Large intestine (tissue), 3 donors: ENCODE data around the gene DBP. TPM values are rescaled to one million over a fixed set of nuclear protein-coding genes. Genes with fewer than 3 reads are reported as not detected.
"Not testable (repeated sequence)": the region's sequence is repeated elsewhere in the genome, so short reads cannot be mapped to it uniquely, and the experiment has no call there.

ENCODE experiments used
- DNase-seq, 2 donors: peaks; one replicate each; pipeline versions ENCODE4 v3.0.0 to v3.0.0-alpha.2; 2013
- H3K27ac ChIP-seq: one replicate; pipeline ENCODE4 v1.5.1; 2013; ENCODE audit warnings: low read length
- H3K27me3 ChIP-seq: 2 replicates; pipeline ENCODE4 v1.6.1; 2013; ENCODE audit warnings: low read length; ENCODE audit not compliant: control insufficient read depth, insufficient read depth
- H3K36me3 ChIP-seq: 2 replicates; pipeline ENCODE4 v1.6.1; 2013; ENCODE audit warnings: low read length; ENCODE audit not compliant: control insufficient read depth, insufficient read depth
- H3K4me1 ChIP-seq: one replicate; pipeline ENCODE4 v1.6.1; 2013; ENCODE audit warnings: low read length; ENCODE audit not compliant: control insufficient read depth, insufficient read depth
- H3K4me3 ChIP-seq: one replicate; pipeline ENCODE4 v1.5.1; 2013; ENCODE audit warnings: low read length
- H3K9me3 ChIP-seq: one replicate; pipeline ENCODE4 v1.6.1; 2013; ENCODE audit warnings: mild to moderate bottlenecking, low read depth, low read length, moderate library complexity; ENCODE audit not compliant: control insufficient read depth
- WGBS: methylation state at CpG from one replicate; pipeline ENCODE4 v1.1.5; 2013; ENCODE audit warnings: low lambda C conversion rate; ENCODE audit not compliant: insufficient coverage; 5-methylcytosine and 5-hydroxymethylcytosine counted together
- polyA plus RNA-seq: library from polyadenylated mRNA; unstranded; fragments of 120-200 nt; gene quantifications from one replicate; pipeline ENCODE4 v1.2.1, GENCODE V29; 2013

DBP gene
- polyA plus RNA-seq, 1 donor, result 4.0 TPM

DNA sequence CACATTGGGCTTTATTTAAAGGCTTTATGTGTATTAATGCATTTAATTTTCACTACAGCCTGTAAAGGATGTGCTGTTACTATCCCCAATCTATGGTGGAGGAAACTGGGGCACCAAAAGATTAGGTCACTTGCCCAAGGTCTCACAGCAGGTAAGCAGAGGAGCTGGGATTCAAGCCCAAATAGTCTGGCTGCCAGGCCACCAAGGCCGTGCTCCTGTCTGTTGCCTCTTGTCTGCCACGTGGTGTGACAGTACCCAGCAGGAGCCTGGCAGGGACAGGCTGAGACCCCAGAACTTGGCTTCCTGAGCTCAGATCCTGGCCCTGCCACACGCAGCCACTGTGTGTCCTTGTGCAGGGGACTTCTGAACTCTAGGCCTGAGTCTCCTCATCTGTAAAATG lies 31.2 kb upstream of the DBP start:
- H3K27ac ChIP-seq, result no peak overlapping the region
- DNase-seq, result no peak

DNA sequence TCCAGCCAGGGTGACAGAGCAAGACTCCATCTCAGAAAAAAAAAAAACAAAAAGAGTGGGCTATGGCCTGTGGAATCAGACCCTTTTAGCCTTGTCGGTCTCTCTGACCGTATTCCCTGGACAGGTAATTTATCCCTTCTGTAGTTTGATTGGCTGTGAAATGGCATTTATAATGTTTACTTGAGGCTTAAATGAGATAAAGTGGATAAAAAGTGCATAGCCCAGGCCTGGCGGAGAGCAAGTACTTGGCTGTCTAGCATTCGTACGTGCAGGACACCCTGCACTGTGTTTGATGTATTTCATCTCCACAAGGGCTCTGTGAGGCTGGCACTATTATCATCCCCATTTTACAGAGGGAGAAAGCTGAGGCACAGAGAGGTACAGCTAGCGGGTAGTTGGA lies 28.6 kb upstream of the DBP start:
- H3K4me1 ChIP-seq, result peaks cover 2% of the 10 kb centered on the region
- H3K9me3 ChIP-seq, result peaks cover 7% of the 10 kb centered on the region
- no CpG with 5 or more reads among the region's 6 CpGs for WGBS
- H3K27me3 ChIP-seq, result no peaks in the 10 kb centered on the region
- no peak overlapping the region for H3K27ac ChIP-seq
- DNase-seq, result no peak
- no peak overlapping the region for H3K4me3 ChIP-seq
- no peaks in the 10 kb centered on the region for H3K36me3 ChIP-seq

More for the DNA sequence above, 31.2 kb upstream of the DBP start:
- Histone ChIP-seq H3K4me3 (no peak overlapping the region), H3K9me3 (peaks cover 7% of the 10 kb centered on the region), H3K27me3 (no peaks in the 10 kb centered on the region), H3K4me1 (peaks cover 10% of the 10 kb centered on the region), H3K36me3 (no peaks in the 10 kb centered on the region)
- no CpG with 5 or more reads among the region's 3 CpGs for WGBS

DNA sequence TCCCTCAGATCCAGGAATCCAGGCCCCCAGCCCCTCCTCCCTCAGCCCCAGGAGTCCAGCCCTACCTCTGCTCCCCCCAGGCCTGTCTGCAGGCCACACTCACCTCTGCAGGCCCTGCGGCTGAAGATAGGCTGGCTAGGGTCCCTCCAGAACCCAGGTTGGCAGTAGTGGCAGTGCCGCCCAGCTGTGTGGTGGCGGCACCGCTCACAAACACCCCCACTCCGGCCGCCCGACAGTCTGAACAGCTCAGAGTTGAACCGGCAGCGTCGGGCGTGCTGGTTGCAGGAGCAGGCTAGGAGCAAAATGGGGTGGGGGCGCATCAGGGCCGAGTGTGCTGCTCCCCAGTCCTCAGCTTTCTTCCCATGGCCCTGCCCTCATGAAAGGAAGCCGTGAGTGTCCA lies 27.3 kb upstream of the DBP start:
- no peak overlapping the region for H3K27ac ChIP-seq
- no peaks in the 10 kb centered on the region for H3K9me3 ChIP-seq
- DNase-seq, result no peak
- no peak overlapping the region for H3K4me3 ChIP-seq
- H3K4me1 ChIP-seq, result no peaks in the 10 kb centered on the region
- WGBS, result no CpG with 5 or more reads among the region's 14 CpGs
- no peaks in the 10 kb centered on the region for H3K36me3 ChIP-seq
- H3K27me3 ChIP-seq, result no peaks in the 10 kb centered on the region

DNA sequence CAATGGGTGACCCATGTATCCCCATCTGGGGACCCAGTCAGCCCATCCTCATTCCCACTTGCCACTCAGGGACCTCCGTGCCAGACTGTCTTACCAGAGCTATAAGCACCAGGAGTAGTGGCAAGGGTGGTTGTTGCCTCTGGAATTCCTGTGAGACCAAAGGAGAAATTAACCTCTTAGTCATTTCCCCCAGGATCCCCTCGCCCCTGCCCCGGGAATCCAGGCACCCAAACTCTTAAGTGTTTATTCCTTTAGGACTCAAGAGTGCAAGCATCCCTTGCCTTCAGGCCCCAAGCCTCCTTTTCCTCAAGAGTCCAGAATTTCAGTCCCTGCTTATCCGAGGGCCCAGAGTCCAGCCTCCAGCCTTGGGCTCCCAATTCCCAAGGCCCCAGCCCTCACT lies 26.5 kb upstream of the DBP start:
- WGBS, result no CpG with 5 or more reads among the region's 4 CpGs
- no peaks in the 10 kb centered on the region for H3K4me1 ChIP-seq
- no peaks in the 10 kb centered on the region for H3K9me3 ChIP-seq
- no peak for DNase-seq
- no peak overlapping the region for H3K4me3 ChIP-seq
- H3K27me3 ChIP-seq, result no peaks in the 10 kb centered on the region
- no peak overlapping the region for H3K27ac ChIP-seq
- no peaks in the 10 kb centered on the region for H3K36me3 ChIP-seq

DNA sequence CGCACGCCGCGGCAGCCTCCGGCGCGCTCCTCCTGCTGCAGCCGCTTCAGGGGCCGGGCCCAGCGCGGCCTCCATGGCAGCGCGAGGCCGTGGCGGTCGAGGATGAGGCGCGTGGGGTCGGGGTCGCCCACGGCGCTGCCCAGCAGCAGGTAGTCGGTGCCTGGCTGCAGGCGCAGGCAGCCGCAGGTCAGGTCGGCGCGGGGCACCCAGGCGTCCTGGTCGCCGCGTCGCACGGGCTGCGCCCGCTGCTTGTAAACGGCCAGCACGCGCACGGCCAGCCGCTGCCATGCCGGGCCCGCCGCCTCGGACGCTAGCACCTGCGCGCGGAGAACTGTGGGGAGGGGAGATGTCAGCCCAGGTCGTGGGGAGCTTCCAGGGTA lies 24.5 kb upstream of the DBP start:
- no peaks in the 10 kb centered on the region for H3K27me3 ChIP-seq
- H3K36me3 ChIP-seq, result no peaks in the 10 kb centered on the region
- H3K27ac ChIP-seq, result no peak overlapping the region
- no peak overlapping the region for H3K4me3 ChIP-seq
- H3K4me1 ChIP-seq, result no peaks in the 10 kb centered on the region
- H3K9me3 ChIP-seq, result no peaks in the 10 kb centered on the region
- DNase-seq, result no peak
- no CpG with 5 or more reads among the region's 50 CpGs for WGBS

DNA sequence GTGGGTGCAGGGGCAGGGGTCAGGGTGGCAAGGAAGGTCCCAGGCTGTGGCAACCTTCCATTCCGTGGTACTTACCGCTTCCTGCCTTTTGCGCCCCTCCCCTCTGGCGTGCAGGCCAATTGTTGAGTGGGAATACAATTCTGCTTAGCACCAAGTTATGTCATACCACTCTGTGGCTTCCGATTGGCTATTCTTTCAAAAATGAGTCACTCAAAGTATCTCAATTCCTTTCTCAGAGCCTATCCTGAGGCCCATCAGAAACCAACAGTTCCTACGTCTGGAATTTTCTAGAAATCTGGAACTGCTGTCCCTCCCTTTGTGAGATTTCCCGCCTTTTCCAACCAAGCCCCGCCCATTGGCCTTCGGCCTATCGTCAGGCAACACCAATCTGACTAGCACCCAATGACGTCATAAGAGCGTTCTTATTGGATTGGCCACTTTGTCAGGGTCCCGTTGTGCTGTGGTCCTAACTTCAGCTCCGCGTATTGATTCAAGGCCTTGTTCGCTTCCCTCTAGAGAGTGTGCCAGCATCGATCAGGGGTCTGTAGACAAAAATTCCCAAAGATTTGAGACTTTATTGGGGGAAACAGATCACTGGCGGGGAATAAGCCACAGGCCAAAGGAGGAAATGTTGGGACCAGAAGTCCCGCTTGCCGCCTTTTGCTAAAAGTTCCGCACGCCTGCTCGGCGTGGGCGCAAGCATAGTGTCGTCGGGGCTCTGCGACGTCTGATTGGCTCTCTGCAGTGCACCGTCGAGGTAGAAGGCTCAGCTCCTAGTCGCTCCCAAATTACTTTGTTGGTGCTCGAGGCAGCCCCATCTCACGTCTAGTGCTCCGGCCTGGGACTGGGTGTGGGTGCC lies 23.9 kb upstream of the DBP start:
- no peak overlapping the region for H3K27ac ChIP-seq
- no peaks in the 10 kb centered on the region for H3K36me3 ChIP-seq
- no peaks in the 10 kb centered on the region for H3K4me1 ChIP-seq
- no CpG with 5 or more reads among the region's 35 CpGs for WGBS
- no peaks in the 10 kb centered on the region for H3K27me3 ChIP-seq
- no peaks in the 10 kb centered on the region for H3K9me3 ChIP-seq
- no peak overlapping the region for H3K4me3 ChIP-seq
- peak; percentile 71 to 78 for DNase-seq

DNA sequence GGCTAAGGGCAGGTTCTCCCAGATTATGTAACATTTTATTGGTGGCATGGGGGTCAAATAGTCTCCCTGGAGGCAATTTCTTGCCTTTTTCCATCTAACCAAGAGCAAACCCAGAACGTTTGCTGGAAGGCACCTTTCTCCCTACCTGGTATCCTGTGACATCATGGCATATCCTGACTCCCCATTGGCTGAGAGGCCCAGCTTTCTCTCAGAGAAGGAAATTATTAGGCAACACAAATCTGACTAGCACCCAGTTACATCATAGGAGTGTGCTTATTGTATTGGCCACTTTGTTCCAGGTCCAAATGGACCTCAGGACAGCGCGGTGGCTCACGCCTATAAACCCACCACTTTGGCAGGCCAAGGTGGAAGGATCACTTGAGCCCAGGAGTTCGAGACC lies 22.6 kb upstream of the DBP start:
- Histone ChIP-seq H3K9me3 (no peaks in the 10 kb centered on the region), H3K27ac (no peak overlapping the region), H3K4me1 (no peaks in the 10 kb centered on the region), H3K4me3 (no peak overlapping the region), H3K36me3 (no peaks in the 10 kb centered on the region), H3K27me3 (no peaks in the 10 kb centered on the region)
- DNase-seq, result peak in 1 of 2 donors; percentile 52
- WGBS, result no CpG with 5 or more reads among the region's 5 CpGs

DNA sequence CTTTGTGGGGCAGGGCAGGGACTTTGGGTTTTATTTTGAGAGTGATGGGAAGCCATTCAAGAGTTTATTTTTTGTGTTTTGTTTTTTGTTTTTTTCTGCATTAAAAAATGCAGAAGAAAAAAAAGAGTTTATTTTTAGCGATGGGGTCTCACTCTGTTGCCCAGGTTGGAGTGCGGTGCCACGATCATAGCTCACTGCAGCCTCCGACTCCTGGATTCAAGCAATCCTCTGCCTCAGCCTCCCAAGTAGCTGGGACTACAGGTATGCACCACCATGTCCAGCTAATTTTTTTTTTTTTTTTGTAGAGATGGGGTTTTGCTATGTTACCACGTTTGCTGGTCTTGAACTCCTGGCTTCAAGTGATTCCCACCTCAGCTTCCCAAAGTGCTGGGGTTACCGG lies 21.3 kb upstream of the DBP start:
- no peak overlapping the region for H3K4me3 ChIP-seq
- no peaks in the 10 kb centered on the region for H3K9me3 ChIP-seq
- no peaks in the 10 kb centered on the region for H3K36me3 ChIP-seq
- WGBS, result no CpG with 5 or more reads among the region's 6 CpGs
- no peak overlapping the region for H3K27ac ChIP-seq
- no peaks in the 10 kb centered on the region for H3K4me1 ChIP-seq
- H3K27me3 ChIP-seq, result no peaks in the 10 kb centered on the region
- DNase-seq, result no peak

DNA sequence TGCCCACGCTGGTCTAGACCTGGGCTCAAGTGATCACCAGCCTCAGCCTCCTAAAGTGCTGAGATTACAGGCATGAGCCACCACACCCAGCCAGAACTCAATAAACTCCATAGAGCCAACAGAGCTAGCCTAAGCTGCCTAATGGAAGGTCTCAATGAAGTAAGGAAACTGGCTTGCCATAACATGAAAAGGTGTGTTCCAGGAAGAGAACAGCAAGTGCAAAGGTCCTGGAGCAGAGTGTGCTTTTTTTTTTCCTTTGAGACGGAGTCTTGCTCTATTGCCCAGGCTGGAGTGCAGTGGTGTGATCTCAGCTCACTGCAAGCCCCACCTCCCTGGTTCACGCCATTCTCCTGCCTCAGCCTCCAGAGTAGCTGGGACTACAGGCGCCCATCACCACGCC lies 20.6 kb upstream of the DBP start:
- H3K4me1 ChIP-seq, H3K27ac ChIP-seq, H3K36me3 ChIP-seq, H3K9me3 ChIP-seq, DNase-seq, H3K4me3 ChIP-seq, H3K27me3 ChIP-seq: not testable (repeated sequence)
- no CpG with 5 or more reads among the region's 5 CpGs for WGBS

DNA sequence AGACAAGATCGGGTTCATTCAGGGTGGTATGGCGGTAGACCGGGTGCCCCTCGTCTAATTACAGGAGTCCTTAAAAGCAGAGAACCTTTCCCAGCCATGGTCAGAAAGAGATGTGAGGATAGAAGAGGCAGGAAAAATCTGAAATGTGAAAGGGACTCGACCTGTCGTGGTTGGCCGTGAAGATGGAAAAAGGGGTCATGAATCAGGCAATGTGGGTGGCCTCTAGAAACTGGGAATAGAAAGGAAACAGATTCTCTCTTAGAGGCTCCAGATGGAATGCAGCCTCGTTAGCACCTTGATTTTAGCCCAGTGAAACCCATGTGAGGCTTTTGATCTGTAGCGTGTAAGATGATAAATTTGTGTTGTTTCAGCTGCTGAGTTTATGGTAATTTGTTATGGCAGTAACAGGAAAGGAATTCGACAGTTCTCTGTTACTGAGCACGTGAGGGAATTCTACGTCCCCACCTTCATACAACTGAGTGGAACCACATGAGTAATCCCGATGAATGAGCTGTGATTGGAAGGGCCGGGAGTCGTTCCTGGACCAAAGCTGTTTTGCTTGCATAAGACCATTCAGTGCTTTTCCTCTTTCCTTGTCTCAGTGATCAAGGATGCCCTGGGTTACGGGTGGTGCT lies 19.8 kb upstream of the DBP start:
- peak in 1 of 2 donors; percentile 31 for DNase-seq
- WGBS, result 50% methylated on average over 2 of the region's 16 CpGs

More for the DNA sequence above, 19.8 kb upstream of the DBP start:
- Histone ChIP-seq H3K27me3 (no peaks in the 10 kb centered on the region), H3K4me1 (no peaks in the 10 kb centered on the region), H3K9me3 (no peaks in the 10 kb centered on the region), H3K27ac (no peak overlapping the region), H3K36me3 (no peaks in the 10 kb centered on the region), H3K4me3 (no peak overlapping the region)
